ENCODE data around the gene ITPRIP.

The ITPRIP gene

DNA sequence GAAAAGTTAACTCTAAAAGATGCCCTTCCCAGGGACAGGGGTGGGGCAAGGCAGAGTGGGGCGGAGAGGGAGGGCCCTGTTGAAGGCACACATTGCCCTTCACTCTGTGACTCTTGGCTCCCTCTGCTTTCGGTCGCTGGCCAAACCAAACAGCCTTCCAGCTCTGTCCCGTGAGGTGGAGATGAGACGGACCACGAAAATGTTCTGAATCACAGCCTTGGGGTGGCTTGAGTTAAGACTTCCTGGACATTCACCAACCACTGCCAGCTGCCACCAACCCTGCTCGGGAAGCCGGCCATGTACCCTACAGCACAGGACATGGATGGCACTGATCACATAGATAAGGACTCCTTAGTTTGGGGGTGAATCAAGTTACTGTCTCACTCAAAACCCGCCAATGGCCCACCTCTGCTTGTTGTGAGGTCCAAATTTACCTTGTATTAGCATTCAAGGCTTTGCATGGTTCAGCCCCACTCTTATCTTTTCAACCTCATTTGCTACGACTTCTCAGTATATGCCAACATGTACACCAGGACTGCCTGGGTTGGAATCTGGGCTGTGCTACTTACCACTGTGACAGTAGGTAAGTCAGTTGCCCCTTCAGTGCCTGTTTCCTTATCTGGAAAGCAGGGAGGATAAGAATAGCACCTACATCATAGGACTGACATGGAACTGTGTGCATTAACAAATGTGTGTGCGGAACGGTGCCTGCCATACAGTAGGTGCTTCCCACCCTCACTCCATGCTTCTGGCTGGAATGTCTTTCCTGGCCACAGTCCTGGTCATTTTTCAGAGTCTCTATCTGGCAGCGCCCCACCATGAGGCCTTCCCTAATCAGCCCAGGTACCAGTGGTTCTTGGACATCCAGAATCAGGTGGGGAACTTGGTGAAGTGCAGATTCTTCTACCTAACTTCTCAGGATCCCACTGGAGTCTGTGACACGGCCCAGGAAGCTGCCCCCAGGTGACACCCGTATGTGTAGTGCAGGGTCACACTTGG lies 28.0 kb downstream of the ITPRIP start:
- DNase-seq (ENCODE audit: low read depth in 3 of 3, low spot score in 1 of 3) = no peak

DNA sequence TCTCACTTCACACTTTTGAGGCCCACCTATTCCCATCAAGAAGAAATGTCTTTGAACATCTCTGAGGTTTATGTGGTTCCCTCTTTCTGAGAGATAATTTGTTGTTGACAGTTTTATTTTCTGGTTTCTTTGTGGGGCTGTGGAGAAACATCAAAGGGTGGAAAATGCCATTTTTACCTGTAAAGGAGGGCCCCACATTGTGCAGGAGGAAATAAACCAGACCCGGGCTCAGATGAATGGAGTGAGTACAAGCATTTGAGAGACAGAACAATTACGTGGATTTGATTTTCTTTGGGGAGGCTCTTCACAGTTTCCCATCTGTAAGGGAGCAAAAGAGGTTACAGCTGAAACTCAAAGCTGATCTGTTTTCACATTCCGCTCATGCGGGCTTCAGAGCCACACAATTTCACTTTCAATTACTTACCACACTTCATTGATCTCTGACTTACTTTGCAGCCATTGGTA lies 29.8 kb downstream of the ITPRIP start:
- DNase-seq (ENCODE audit: low read depth in 3 of 3, low spot score in 1 of 3) = no peak

DNA sequence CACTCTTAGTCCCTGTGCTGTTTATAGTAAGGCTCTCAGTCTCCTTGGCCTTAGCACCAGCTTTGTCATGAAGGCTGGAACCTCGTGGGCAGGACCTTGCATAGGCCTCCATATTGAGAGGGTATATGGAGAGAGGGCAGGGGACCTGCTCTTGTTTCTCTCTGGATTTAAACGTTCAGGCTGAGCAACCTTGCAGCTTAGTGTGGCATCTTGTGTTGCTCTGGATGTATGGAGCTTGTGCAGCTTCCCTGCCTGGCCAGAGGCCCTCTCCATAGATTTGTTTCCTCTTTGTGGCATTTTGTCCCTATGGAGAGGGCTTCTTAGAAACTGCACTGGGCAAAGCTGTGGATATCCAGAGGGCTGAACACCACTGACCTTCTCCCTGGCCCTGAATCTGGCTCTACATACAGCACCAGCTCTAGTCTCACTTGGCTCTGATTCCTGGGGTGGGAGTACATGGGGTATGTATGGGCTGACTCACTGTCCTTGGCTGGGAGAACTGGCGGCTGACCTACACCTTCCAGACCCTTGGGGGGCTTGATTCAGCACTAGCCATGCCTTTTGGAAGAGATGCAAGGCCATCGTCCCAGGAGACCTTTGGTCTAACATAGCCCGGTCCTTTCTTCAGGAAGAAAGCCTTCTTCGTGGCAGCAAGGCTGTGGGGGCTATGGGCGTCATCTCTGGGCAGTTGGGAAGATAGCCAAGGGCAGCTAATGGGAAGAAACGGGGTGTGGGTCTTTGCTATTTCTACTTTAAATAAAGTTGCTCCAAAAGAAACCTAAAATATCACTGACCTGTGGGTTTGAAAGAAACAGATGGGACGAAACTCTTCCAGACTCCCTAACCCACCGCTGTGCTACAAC lies 30.5 kb downstream of the ITPRIP start:
- DNase-seq (ENCODE audit: low read depth in 3 of 3, low spot score in 1 of 3) = no peak

DNA sequence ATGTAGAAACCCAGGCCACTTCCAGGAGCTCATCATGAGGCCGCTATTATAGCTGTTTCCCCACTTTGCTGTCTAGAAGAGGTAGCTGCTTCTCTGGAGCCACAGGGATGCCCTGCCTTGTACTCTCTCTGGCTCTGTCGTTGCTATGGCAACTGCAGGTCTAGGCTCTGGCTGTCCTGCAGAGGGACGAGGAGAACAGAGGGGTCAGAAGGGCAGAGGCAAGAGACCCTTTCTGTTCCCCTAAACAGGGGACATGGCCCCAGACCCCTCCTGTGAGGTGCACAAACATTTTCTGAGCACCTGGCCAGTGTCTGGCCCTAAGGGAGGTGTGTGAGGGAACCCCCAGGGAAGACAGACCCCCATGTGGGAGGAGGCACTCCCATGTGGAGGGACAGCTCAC lies 31.4 kb downstream of the ITPRIP start:
- no peak for DNase-seq (ENCODE audit: low read depth in 3 of 3, low spot score in 1 of 3)

DNA sequence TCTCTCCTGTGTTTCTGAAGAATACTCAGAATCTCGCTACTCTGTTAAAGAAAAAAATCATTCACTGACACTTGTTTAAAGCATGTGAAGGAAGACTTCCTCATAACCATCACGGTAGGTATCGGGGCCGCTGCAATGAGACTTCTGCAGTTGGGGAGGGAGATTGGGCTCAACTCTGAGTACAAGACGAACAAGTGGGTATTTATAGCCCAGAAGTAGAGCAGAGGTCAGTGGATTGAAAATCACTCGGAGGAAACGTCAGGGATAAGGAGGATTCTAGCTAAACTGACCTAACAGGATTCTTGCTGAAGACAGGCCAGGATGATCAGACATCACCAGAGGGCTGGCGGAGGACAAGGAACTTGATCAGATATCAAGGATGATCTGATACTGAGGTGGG lies 33.3 kb downstream of the ITPRIP start:
- DNase-seq (ENCODE audit: low read depth in 3 of 3, low spot score in 1 of 3) = no peak

DNA sequence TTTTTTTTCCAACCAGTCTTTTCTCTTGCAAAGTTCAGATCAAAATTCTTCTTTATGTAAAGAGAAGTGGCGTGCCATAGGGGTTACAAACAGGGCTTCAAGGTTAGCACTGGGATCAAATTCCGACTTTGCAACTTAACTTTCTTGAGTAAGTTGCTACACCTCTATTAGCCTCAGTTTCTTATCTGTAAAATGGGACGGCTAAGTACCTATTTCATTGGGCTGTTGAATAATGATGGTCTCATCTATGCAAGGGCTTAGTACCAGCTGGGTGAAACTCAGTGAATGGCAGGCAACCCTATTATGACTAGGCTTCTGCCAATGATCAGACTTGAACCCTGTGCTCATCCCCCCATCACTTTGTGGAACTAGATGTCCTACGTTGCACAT lies 33.9 kb downstream of the ITPRIP start:
- DNase-seq (ENCODE audit: low read depth in 3 of 3, low spot score in 1 of 3) = no peak

DNA sequence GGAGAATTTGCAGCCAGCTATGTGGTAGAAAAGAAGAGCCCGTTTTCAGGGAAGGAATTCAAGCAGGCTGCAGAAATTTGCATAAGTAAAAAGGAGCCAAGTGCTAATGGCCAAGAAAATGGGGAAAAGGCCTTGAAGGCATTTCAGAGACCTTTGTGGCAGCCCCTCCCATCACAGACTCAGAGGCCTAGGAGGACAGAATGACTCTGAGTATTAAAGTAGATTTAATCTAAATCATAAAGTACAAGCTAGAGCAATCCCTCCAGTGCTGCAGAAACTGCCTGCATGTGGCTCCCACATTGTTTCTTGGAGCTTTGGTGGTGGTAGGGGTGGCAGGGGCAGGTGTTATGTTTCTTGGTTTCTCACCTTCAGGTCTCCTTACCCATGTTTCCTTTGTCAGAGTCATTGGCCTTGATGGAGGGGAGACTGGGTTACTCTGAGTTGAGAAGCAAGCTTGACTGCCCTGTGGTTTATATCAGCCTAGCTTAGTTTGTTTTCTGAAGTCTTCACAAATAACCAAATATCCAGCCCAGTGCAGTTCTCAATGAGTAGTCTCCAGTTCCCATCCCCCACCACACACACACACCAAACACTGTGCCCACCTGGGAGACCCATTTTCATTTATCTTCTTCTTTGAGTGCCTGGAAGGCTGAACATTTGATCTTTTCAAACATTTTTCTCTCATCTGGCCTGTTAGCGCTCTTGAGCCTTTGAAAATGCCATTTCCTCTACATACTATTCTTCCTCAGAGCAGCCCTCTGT lies 34.5 kb downstream of the ITPRIP start:
- no peak for DNase-seq (ENCODE audit: low read depth in 3 of 3, low spot score in 1 of 3)

DNA sequence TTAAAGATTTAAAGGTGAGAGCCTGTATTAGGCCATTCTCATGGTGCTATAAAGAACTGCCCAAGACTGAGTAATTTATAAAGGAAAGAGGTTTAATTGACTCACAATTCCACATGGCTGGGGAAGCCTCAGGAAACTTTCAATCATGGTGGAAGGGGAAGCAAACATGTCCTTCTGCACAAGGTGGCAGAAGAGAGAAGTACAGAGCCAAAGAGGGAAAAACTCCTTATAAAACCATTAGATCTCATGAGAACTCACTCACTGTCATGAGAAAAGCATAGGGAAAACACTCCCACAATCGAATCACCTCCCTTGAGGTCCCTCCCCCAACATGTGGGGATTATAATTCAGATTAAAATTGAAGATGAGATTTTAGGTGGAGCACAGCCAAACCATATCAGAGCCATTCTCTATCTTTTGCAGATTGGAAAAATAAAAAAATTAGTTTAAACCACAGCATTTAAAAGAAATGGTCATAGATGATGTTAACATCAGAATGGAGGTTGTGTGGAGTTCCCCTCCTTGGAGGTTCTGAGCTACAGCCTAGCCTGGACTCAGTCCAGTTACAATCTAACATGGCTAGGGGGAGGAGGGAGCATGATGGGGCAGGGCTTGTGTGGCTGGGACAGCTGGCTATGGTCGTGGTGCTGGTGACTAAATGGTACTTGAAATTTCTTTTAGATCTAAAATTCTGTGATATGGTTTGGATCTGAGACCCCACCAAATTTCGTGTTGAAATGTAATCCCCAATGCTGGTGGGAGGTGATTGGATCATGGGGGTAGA lies 36.2 kb downstream of the ITPRIP start:
- no peak for DNase-seq (ENCODE audit: low read depth in 3 of 3, low spot score in 1 of 3)

DNA sequence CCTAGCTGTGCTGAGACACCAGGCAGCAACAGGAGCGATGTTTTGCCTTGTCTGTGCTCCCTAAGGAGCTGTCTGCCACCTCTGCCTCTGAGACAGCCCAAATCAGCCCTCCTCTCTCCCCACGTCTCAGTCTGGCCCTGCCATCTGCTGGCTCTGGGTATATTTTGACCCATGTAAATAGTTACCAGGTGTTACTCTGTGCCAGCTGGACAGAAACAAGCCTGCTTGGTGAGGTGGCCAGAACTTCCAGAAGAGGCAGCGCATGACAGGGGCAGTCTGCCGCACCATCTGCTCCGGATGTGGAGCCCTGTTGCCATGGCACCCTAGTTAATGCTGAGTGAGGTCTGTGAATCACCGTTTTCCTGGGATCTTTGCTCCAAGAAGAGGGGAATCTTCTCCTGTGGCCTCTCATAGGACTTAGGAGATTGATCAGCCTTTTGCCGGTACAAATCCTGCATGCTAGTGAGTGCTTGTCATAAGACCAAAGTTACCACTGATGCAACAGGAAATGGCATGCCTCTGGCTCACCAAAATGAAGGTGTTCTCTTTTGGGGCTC lies 37.5 kb downstream of the ITPRIP start:
- DNase-seq (ENCODE audit: low read depth in 3 of 3, low spot score in 1 of 3) = no peak

DNA sequence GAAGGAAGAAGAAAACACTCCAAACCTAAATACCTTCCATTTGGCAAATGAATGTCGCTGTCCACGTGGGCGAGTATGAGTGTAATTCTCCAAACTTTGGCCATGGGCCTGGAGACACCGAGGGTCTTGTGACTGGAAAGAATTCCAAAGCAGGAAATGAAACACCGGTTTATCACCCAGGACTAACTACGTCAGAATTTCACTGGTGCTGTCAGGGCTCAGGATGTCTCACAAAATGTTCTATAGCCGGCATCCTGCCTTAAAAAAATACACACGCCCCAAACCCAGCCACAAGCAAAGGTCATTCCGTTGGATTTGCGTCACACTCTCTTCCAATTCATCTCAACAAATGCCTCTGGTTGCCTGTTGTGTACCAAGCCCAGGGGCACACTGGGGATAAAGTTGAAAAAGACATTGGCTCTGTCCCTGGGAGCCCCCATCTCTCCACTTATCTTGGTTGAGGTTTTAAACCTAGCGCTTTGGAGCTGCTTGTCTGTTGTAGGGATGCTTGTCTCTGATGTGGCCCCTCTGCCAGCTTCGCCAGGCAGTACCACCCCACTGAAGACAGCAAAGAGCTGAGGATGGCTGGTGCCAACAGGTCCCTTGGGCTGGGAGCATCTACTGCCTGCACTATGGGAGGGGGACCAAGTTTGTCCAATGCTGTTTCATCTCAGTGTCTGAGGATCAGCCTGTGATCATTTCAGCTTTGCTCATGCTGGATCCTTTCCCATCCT lies 38.1 kb downstream of the ITPRIP start:
- DNase-seq (ENCODE audit: low read depth in 3 of 3, low spot score in 1 of 3) = no peak

DNA sequence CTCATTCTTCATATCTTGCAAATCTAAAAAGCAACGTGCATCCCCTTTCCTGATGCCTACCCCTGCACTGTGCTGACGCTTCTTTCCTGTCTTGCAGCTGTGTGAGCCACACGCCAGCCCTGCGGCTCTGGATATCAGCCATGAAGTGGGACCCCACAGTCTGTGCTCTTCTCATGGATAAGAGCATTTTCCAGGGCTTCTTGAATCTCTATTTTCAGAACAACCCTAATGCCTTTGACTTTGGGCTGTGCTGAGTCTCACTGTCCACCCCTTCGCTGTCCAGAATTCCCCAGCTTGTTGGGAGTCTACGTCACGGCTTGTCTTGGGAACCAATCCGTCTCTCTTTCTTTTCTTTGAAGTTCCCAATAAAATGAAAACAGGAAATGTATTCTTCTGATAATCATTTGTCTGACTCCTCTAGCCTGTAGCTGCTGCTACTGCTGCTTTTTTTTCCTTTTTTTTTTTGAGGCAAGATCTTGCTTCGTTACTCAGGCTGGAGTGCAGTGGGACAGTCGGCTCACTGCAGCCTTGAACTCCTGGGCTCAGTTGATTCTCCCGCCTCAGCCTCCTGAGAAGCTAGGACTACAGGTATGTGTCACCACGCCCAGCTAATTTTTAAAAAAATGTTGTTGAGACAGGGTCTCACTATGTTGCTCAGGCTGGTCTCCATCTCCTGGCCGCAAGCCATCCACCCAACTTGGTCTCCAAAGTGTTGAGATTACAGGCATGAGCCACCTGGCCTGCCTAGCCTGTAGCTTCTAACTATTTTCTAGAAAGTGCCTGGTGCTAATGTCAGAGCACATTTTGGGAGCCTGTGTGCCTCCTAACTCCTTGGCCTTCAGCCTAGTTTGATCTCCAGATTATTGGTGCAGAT lies 39.0 kb downstream of the ITPRIP start:
- DNase-seq (ENCODE audit: low read depth in 3 of 3, low spot score in 1 of 3) = no peak

DNA sequence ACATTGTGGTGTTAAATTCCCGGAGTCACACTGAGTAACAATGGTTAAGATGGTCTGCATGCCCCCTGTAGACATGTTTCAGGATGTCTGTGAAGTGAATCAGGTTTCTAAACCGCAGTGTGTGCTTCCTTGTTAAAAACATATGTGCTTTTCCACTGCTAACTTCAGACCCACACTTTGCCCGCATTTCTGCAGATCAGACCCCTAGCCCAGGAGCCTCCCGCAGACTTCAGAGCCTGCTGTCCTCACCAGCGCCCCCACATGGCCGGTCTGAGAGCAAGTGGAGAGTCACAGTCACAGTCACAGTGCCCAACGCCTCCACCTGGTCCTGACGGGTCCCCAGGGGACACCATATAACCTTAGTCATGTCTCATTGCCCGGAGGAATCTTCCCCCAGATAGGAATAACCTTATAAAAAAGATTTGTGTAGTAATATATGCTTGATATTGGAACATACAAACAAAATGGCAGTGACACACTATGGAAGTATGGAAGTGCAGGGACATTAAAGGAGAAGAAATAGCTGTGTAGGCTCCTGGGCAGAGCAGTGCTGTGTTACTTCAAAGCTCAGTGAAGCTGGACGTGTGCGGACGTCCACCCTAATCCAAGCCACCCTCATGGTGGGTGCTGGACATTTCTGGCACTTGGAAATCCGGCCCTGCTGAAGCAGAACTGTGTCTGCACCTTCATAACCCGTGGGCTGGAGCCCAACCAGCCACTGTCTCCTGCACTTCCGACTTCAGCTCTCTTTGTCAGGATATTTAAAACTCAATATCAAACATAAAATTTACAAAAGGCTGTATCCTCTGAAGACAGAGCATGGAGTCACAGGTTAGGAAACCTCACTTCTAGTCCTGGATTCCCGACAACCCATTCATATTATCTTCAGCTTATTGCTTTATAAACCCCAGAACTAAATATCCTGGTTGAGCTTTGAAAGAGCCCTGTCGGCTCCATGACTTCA lies 40.3 kb downstream of the ITPRIP start:
- no peak for DNase-seq (ENCODE audit: low read depth in 3 of 3, low spot score in 1 of 3)

DNA sequence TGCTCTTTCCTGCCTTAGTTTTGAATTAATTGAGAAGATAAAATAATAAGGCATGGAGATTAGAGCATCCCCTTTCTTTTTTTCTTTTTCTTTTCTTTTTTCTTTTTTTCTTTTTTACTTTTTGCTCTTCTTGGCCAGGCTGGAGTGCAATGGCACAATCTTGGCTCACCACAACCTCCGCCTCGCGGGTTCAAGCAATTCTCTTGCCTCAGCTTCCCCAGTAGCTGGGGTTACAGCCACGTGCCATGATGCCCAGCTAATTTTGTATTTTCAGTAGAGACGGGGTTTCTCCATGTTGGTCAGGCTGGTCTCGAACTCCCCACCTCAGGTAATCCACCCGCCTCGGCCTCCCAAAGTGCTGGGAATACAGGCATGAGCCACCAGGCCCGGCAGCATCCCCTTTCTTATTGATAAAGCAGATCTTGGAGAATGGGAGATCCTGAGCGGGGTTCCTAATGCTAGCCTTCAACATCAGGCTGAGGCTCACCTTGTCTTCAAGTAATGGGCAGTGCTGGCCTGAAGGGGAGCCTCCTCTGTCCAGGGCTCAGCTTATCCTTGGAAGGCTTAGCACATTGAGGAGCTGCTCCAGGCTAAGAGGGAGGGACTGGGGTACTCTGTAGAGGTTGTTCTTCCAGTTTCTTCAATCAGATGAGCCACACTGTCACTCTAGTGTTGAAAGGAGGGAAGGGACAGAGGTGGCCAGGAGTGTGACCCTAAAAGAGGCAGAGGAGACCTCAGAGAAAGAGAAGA lies 41.4 kb downstream of the ITPRIP start:
- no peak for DNase-seq (ENCODE audit: low read depth in 3 of 3, low spot score in 1 of 3)

DNA sequence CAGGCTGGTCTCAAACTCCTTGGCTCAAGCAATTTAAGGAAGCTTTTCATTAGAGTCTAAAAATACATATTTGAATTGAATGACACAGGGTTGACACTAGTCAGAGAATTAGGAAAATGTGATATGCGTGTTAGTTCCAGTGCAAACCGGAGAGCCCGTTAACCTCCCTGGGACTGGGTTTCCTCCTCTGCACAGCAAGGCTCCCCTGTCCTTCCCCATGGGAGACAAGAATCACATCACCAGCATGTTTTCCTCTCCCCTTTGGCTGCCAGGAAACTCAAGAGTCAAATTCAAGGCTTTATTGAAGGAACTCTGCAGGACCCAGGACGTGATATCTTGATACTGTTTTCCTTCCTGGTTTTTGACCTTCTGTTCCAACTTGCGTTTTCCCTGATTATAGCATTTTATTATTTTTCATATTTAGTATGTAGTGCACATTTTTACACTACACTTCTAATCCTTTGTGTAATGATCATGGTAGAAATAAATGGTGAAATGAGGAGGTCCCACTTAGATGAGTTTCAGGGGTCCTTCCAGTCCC lies 44.4 kb downstream of the ITPRIP start:
- DNase-seq (ENCODE audit: low read depth in 3 of 3, low spot score in 1 of 3) = no peak

DNA sequence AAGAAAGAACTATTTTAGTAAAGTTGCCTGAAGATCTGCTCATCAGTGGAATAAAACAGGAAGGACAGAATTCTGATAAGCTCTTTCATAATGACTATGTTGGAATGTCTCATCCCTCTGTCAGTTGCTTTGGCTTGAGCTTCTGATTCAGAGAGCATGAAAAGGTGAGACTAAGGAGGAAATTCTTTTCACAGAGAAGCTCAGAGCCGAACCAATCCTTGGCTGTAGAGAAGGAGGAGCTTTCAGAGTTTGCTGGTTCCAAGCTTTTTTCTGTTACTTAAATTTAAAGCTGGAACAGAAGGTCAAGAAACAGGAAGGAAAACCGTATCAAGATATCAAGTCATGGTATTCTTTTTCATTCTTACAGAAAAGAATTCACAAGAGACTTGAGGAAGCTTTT lies 45.3 kb downstream of the ITPRIP start:
- no peak for DNase-seq (ENCODE audit: low read depth in 3 of 3, low spot score in 1 of 3)

DNA sequence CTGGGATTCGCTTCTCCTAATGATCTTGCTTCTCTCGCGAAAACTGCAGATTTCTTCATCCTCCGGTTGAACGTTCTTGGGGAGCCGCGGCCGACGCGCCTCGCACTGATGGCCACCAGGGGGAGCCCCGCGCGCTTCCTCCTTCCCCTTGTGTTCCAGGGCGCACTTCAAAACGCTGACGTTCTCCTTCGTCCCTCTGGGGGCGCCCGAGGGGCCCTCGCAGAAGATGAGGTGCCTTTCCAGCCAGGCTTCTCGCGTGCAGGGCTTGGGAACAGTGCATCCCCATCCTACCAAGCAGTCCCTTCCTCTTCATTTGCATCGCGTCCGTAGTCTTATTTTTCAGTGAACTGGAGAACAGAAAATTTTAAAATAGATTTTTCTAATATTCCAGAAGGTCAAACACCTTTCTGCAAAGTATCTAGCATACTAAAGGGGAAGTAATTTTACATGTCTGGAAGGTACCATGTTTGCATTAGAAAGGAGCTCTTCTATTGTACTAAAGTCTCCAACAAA lies 46.8 kb downstream of the ITPRIP start:
- peak; percentile 73 to 86 (median 82) for DNase-seq (ENCODE audit: low read depth in 3 of 3, low spot score in 1 of 3)

Measured in stimulated activated CD4-positive, alpha-beta T cell treated with anti-CD3 and anti-CD28 coated beads, TNF-alpha, amount 100 ng/mL, for 1 hour (primary cell).